Activated CD4-positive, CD25-positive, alpha-beta regulatory T cell (primary cell): ENCODE results near the gene TM4SF1.
"Not testable (repeated sequence)": the region's sequence is repeated elsewhere in the genome, so short reads cannot be mapped to it uniquely, and the experiment has no call there.

Source experiments
- DNase-seq, 4 experiments: peaks; one replicate each; lab custom pipeline; 2025; lab: John Stamatoyannopoulos, UW

Gene TM4SF1

DNA sequence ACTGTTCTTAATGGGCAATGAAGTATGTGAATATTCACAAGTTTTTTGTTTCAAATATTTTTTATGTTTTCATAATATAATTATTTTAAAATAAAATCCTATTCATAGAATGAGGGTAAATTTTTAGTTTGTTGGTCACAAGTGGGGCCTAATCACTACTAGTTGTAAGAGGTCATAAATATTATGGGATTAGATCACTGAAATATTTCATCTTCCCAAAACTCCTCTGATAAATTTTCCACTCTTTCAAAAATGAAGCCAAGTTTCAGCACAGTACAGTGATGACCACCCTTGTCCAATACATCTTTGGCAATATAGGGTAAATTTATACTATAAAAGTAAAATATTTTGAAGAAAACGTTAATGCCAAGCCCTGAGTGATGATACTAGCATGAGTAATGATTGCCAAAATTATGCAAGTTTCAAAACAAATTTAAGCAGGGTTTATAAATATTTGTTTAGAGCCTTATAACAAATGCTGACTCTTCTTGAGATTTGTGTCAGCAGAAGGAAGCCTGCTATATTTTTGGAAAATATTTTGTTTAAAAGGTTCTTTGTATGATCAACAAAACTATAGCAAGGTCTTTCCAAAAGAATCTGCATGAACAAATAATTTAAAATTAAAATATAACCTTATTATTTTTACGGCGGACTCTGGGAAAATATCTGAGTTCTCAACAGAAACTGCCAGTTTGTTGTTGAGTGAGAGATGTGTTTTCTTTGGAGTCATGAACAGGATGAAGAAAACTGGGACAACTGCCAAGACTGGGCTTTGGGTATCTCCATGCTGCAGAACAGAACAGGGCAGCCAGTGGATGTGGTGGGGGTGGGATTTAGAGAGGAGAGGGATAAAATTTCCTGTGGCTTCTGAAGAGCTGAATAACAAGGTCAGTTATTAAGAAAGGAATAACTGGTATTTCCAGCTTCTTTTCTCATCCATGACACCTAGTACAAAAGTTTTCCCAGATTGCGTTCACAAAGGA is 17.9 kb upstream of the TM4SF1 start:
- DNase-seq: no peak

- no peak for DNase-seq
Observed at GRCh38 chr3:149393345-149394160, 16.1 kb upstream of the TM4SF1 start.

- no peak for DNase-seq
Observed at GRCh38 chr3:149391960-149392359, 14.5 kb upstream of the TM4SF1 start.

DNA sequence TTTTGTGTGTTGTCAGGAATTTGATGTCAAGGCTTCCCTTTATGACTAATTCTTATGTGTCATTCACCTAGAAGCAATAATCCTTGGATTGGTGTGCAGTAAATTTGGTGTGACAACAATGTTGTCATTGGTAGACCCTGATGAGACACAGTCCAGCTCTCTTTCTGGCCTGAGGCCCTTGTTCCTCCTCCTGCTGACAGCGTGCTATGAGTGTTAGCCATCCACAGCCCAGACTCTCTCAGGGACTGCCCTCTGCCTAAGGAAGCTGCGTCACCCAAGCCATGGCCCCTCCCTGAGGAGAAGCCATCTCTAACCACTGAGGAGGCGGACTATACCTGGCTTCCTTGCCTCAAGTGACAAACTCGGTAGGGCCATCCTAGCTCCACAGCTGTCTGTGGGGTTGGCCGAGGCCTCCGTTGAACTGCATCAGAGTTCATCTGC is 13.3 kb upstream of the TM4SF1 start:
- DNase-seq: no peak

GRCh38 chr3:149390294-149390693 is 12.8 kb upstream of the TM4SF1 start:
- no peak for DNase-seq

DNA sequence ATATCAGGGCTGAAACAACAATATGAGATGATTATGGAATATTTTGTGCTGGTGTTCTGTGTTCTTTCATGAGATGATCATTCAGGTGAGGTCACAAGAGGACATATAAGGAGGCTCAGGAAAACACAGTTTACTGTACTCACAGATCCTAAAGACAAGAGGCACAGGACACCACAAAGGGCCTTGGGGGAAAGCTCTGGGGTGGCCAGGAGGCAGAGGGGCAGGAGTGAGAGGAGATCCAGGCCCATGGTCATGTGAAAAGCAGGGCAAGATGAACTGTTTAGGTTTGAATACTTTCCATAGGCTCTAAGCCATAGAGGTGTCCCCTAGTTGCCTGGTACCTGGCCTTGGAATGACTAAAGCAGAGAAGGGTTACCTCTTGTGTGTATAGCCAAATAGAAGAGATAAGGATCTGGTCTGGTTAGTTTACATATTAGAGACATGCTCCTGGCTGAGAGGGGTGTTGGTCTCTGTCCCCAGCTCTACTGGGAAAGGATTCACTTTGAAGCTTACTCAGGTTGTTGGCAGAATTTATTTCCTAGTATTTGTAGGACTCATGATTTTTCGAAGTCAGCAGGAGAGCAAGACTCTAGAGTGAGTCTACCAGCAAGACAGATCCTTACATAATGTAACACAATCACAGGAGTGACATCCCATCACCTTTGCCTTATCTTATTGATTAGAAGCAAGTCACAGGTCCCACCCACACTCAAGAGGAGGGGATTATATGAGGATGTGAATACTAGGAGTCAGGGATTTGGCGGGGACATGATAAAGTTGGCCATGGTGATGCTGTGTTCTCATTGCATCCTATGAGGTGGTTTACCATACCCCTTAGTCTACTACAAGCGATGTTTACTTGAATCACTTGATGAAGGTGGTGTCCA is 11.3 kb upstream of the TM4SF1 start:
- DNase-seq: no peak

GRCh38 chr3:149388001-149388440 is 10.6 kb upstream of the TM4SF1 start:
- no peak for DNase-seq

DNA sequence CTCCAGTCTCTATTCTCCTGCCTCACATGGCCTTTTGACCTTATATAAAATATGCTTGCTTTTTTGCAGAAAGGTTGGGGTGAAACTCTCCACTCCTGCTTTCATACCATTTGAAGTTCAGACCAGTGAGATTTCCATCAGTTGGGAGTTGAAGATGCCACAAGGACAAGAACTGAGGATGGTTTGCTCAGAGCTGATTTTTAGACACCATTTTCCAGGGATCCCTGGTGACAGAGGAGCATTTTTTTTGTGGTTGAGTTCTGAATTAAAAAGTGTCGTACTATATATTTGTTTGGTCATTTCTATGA is 8.8 kb upstream of the TM4SF1 start:
- DNase-seq: no peak

DNA sequence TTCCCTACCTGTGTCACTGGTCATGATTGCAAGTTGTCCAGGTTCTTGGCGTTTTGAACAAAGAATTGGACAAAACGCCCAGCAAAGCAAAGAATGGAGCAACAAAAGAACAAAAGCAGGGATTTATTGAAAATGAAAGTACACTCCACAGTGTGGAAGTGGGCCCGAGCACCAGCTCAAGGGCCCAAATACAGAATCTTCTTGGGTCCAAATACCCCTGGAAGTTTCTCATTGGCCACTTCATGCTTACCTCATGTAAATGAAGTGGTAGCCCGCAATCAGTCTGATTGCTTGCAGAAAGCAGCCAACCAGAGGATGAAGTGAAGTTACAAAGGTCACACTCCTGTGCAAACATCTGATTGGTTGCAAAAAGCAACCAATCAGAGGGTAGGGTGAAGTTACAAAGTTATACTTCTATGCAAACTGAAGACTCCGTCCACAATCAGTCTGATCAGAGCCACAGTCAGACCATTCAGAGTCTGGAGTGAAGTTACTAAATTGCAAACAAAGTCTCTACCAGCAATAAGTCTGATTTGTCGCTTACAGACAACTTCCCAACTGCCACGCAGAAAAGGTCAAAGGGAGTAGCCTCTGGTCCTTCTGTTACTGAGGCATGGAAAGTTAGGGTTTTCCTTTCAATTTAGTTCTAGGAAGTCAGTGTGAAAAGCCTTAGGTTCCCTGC is 8.3 kb upstream of the TM4SF1 start:
- DNase-seq: no peak

- no peak for DNase-seq
Observed at GRCh38 chr3:149384911-149385321, 7.5 kb upstream of the TM4SF1 start.

GRCh38 chr3:149384167-149384566 is 6.7 kb upstream of the TM4SF1 start:
- no peak for DNase-seq

GRCh38 chr3:149383703-149384102 is 6.3 kb upstream of the TM4SF1 start:
- no peak for DNase-seq

DNA sequence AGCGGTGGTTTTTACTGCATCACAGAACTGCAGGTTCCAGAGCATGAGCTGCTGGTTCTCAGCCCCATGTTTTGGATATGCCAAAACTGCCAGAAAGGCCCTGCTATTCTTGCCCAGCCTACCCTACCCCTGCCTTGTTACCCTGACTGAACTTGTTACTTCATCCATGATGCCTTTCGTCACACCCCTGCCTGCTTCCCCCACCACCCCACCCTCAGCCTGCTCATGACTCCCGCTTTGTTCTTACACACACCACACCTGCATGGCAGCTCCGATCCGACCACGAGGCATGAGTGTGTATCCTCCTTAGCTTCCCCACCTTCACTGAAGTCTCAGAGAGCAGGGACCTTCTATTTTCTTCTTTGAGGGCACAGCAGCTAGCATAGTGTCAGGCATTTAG is 5.1 kb upstream of the TM4SF1 start:
- no peak for DNase-seq

- DNase-seq: no peak
Observed at GRCh38 chr3:149382101-149382467, 4.6 kb upstream of the TM4SF1 start.

- DNase-seq: no peak
Observed at GRCh38 chr3:149381173-149382100, 4.0 kb upstream of the TM4SF1 start.

DNA sequence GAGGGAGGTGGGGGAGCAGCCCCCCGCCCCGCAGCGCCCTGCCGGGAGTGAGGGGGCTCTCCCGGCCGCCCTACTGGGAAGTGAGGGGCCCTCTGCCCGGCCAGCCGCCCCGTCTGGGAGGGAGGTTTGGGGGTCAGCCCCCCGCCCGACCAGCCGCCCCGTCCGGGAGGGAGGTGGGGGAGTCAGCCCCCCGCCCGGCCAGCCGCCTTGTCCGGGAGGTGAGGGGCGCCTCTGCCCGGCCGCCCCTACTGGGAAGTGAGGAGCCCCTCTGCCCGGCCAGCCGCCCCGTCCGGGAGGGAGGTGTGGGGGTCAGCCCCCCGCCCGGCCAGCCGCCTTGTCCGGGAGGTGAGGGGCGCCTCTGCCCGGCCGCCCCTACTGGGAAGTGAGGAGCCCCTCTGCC is 2.8 kb upstream of the TM4SF1 start:
- not testable (repeated sequence) for DNase-seq

- no peak for DNase-seq
Observed at GRCh38 chr3:149378478-149379309, 1.2 kb upstream of the TM4SF1 start.

- DNase-seq: no peak
Observed at GRCh38 chr3:149376718-149377407, 586 bp downstream of the TM4SF1 start.
